Forelimb muscle (tissue), 1 donor: ENCODE measurements around the gene IKBIP. TPM values are rescaled to one million over a fixed set of nuclear protein-coding genes. Genes with fewer than 3 reads are reported as not detected.
A peak's percentile ranks its signal among the peaks of the same experiment; 100 is the strongest.
"Not testable (repeated sequence)": the region's sequence is repeated elsewhere in the genome, so short reads cannot be mapped to it uniquely, and the experiment has no call there.

Experiments used
- DNase-seq: peaks from one replicate; pipeline ENCODE4 v3.0.0-alpha.2; 2013; ENCODE audit warnings: low read depth
- polyA plus RNA-seq: library from polyadenylated mRNA; unstranded; fragments of 120-200 nt; gene quantifications from one replicate; pipeline ENCODE4 v1.2.1, GENCODE V29; 2013; ENCODE audit not compliant: insufficient read length

The IKBIP gene
- polyA plus RNA-seq, 1 donor = 17.9 TPM

DNA sequence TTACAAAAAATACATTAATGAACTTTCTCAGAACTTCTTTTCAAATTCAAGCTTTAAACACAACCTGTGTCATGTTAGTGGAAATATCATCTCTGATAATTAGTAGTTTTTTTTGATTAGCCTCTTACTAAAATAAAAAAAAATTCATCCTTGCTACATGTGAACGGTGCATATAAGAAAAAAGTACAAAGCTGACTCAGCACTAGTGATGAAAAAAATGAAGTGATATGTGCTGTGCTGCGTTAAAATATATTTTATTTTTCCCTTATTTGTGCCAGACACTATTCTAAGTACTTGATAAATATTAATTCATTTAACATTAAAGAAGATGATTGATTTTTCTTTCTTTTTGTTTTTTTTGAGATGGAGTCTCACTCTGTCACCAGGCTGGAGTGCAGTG, 7.5 kb downstream of the IKBIP start:
- DNase-seq = no peak

DNA sequence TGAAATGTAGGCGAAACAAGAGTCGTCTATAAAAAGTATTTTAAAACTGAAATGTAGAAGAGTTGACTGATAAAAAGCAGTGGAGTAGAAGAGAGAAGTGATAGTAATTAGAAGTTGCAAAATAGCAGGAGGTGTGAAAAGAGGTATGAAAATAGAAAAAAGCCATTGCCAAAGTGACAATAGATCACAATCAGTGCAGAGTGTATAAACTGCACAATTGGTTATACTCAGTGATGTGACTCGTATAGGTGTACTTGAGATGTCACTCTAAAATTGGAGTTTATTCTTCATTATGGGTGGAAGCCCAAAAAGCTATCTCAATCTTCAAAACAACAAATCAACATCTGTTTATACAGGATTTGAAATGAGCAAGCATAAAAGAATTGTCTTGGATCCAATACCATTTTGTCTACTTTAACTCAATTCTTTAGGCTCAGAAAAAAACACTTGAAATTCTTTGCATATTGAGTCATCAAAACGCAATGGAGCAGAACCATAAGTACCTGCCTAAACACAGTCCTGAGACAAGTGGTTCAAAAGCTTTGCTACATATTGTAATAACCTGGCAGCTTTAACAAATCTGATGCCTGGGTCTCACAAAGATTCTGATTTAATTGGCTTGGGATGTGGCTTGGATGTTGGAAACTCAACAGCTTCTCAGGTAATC, 8.8 kb downstream of the IKBIP start:
- no peak for DNase-seq

DNA sequence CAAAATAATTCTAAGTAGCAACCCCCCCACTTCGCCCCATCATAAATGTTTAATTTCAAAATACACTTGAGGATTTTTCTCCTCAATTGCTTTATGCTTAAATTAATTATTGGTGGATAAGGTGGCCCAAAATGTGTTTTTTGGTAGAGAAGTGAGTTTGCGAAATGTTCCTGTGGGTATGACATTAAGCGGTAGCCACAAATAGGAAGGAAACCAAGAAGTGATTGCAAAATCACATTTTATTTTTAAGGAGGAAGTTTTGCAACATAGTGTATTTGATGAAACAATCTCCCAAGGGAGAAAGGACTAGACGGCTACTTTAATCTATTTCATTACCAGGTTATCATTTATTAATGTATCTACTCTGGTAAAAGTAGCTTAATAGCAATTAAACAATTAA, 25.6 kb downstream of the IKBIP start:
- no peak for DNase-seq

DNA sequence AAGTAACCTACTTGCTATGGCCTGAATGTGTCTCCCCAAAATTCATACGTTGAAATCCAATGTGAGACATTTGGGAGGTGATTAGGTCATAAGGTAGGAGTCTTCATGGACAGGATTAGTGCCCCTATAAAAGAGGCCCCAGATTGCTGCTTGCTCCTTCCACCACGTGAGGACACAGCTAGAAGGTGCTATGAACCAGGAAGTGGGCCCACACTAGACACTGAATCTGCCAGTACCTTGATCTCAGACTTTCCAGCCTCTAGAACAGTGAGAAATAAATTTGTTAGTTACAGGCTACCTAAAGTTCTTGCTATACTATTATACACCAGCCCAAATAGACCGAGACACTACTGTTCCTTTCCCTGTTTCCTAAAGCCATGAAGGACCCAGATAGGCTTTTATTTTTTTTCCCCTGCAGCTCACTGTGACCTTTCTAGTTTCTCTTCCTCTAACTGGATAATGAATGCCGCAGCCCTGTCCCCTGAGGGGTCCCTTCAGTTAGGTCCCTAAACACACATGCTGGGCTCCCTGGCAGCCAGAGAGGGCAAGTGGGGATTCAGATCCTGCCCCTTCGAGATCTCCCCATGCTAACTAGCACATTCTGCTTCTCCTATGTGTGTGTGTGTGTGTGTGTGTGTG, 31.8 kb downstream of the IKBIP start:
- no peak for DNase-seq

DNA sequence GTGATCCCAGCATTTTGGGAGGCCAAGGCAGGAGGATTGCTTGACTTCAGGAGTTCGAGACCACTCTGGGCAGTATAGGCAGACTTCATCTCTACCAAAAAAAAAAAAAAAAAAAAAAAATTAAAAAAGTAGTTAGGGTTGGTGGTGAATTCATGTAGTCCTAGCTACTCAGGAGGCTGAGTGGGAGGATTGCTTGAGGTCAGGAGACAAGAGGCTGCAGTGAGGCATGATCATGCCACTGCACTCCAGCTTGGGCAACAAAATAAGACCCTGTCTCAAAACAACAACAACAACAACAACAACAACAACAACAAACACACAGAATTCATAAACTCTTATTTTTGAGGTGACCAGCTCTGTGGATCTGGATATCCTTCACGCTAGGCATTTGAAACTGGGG, 34.0 kb downstream of the IKBIP start:
- no peak for DNase-seq

- no peak for DNase-seq
These were observed 38.1 kb downstream of the IKBIP start for GRCh38 chr12:98606359-98606988.

- DNase-seq = no peak
These were observed 42.7 kb downstream of the IKBIP start for GRCh38 chr12:98601924-98602323.

DNA sequence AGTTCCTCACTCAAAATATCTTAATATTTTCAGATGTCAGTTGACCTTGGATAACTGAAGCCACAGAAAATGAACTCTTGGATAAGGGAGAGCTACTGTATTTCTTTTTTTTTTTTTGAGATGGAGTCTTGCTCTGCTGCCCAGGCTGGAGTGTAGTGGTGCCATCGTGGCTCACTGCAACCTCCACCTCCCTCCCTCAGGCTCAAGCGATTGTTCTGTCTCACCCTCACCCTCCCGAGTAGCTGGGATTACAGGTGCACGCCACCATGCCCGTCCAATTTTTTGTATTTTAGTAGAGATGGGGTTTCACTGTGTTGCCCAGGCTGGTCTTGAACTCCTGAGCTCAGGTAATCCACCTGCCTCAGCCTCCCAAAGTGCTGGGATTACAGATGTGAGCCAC, 47.3 kb downstream of the IKBIP start:
- DNase-seq = not testable (repeated sequence)

DNA sequence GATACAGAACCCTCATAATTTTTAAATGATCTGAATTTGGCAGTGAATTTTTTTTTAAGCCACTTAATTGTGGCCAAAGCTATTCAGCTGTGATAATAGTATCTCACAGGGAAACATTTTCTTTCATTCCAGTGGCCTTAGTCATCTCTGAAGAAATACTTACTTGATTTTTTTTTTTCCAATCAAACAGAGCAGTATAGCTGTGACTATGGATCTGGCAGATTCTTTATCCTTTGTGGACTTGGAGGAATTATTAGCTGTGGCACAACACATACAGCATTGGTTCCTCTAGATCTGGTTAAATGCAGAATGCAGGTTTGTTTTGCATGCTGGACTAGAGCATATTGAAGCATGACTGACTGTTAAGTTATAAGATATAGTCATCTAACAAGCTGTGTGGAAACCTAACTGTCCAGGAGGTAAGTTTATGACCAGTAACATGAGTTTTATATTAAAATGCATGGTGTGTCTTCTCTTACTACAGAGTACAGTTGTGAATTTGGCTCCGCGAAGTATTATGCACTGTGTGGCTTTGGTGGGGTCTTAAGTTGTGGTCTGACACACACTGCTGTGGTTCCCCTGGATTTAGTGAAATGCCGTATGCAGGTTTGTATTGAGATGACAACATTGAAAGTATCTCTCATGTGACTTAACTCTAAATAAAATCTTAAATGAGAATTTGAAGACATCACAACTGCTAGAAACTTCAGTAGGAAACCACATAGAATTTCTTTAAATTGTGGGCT, 49.2 kb downstream of the IKBIP start:
- no peak for DNase-seq

DNA sequence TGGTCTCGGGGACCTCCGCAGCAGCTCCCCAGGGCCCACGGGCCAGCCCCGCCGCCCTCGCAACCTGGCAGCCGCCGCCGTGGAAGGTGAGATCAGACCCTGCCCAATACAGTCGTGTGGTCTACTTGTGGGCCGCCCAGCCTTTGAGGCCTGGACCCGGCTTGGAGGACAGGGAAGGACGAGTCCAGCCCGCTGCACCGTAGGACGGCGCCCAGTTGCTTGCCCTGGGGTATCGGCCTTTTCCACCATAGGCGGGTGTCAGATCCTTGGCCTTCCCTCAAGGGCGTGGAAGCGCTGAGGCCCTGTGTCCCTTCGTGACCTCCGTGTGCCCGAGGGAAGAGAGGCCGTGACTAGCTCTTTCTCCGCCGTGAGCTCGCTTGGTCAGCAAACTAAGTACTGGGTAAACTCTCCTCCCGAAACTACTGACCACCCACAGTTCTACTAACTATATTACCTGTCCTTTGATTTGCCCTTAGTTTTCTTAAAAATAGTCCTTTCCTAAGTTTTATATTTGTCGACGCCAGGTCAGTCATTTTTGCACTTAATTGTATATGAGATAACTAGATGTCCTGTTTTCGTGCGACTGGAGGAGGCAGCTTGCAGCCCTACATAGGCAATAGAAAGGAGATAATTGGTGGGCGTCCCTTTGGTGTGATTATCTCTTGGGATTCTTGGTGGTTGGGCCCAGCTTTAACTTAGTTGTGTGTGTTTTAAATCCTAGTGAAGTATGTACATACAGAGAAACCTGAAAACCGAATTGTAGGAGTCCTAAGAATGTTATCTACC, 50.3 kb downstream of the IKBIP start:
- DNase-seq = no peak

DNA sequence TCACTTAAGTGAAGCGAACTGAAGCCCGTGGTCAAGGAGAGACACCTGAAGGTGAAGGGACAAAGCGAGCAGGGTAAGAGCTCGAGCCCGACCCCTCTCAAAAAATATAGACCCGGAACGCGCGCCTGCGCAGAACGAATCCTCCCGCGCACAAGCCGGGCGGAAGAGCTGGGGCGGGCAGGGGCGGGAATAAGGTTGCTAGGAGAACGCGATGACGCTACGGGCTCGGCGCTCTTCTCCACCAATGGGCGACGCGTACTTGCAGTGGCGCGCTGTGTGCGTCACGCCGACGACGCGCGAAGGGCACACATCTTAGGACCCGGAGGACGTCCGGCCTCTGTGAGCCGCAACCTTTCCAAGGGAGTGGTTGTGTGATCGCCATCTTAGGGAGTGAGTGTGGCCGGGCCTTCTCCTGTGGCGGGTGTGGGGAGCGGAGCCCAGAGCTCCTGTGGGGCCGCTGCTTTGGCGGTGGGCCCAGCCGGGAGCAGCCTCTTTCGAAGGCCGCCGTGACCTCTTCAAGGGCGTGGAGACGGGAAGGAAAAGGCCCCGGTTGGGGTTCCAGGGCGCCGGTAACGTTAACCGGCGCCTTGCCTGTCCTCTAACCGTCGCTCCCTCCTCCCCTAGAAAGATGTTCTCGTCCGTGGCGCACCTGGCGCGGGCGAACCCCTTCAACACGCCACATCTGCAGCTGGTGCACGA, 51.1 kb downstream of the IKBIP start, which contains the start of gene SLC25A3:
Gene SLC25A3 (plus strand): TSS at position 336 of the 699 bp plus-strand sequence. CDS start 293 bp downstream, at position 629.
- DNase-seq = peak; percentile 93

GRCh38 chr12:98592825-98593322, 51.7 kb downstream of the IKBIP start:
- no peak for DNase-seq

DNA sequence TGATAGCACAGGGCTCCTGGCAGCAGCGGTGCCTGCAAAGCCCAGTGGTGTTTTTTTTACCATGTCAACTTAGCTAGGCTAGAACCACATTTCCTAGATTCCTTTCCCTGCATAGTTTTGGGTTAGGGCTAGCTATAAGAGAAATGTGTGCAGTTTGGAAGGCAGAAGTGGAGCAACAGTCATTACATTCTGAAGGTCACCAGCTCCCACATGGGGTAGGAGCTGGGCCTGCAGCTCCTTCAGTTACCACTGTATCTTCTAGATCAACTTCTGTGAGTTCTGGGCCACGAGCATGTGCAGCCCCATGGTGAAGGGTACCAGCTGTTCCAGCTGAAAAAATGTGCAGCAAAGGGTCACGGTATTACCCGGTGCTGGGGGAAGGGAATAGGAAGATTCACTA, 53.4 kb downstream of the IKBIP start:
- DNase-seq = no peak

GRCh38 chr12:98587084-98587483, 57.5 kb downstream of the IKBIP start:
- DNase-seq = no peak

GRCh38 chr12:98582093-98582492, 62.5 kb downstream of the IKBIP start:
- no peak for DNase-seq

DNA sequence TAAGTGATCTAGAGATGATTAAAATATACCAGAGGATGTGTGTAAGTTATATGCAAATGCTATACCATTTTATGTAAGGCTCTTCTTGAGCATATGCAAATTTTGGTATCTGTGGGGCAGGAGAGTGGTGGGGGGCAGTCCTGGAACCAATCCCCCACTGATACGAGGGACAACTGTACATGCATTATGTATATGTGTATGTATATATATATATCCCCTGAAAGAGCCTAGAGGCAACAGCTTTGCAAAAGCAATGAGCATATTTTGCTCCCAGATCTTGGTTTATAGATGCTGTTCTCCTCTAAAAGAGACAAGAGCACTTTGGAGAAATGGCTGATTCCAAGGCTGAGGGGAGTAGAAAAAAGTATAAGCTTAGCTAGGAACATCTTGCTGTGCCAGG, 63.5 kb downstream of the IKBIP start:
- no peak for DNase-seq

DNA sequence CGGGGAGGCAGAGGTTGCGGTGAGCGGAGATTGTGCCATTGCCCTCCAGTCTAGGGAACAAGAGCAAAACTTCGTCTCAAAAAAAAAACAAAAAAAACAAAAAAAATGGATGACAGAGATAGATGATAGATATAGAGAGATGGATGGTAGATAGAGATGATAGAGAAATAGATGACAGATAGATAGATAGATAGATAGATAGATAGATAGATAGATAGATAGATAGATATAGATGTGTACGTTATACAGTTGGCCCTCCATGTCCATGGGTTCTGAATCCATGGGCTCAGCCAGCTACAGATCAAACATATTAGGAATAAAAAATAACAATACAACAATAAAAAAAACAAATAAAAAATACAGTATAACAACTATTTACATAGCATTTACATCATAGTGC, 63.9 kb downstream of the IKBIP start:
- no peak for DNase-seq

GRCh38 chr12:98579835-98580234, 64.8 kb downstream of the IKBIP start:
- no peak for DNase-seq

- no peak for DNase-seq
These were observed 65.2 kb downstream of the IKBIP start for GRCh38 chr12:98579347-98579746.

GRCh38 chr12:98578821-98579220, 65.8 kb downstream of the IKBIP start:
- no peak for DNase-seq

GRCh38 chr12:98578392-98578791, 66.2 kb downstream of the IKBIP start:
- no peak for DNase-seq
